Activated naive CD8-positive, alpha-beta T cell treated with anti-CD3 and anti-CD28 coated beads for 36 hours (primary cell): ENCODE results near the gene AXIN2. TPM values are rescaled to one million over a fixed set of nuclear protein-coding genes. Genes with fewer than 3 reads are reported as not detected.

Experiments used
- DNase-seq: peaks from one replicate; pipeline ENCODE4 v3.0.0; 2021
- H3K27ac Mint-ChIP-seq: one replicate; pipeline ENCODE4 v1.8.0; 2022; ENCODE audit warnings: mild to moderate bottlenecking, moderate library complexity, mixed read lengths
- H3K27me3 Mint-ChIP-seq: one replicate; pipeline ENCODE4 v1.8.0; 2022; ENCODE audit warnings: mild to moderate bottlenecking, mixed read lengths
- H3K36me3 Mint-ChIP-seq: one replicate; pipeline ENCODE4 v1.8.0; 2021; ENCODE audit warnings: mild to moderate bottlenecking, mixed read lengths
- H3K4me1 Mint-ChIP-seq: one replicate; pipeline ENCODE4 v1.8.0; 2021; ENCODE audit warnings: mixed read lengths
- H3K4me3 Mint-ChIP-seq: one replicate; pipeline ENCODE4 v1.8.0; 2022; ENCODE audit warnings: mild to moderate bottlenecking, moderate library complexity, mixed read lengths
- H3K9me3 Mint-ChIP-seq: one replicate; pipeline ENCODE4 v1.8.0; 2022; ENCODE audit warnings: mixed read lengths
- total RNA-seq, 2 experiments: library from RNA; stranded (reverse); gene quantifications; one replicate each; pipeline ENCODE4 v1.2.3, GENCODE V29; 2021

AXIN2 gene, protein sequence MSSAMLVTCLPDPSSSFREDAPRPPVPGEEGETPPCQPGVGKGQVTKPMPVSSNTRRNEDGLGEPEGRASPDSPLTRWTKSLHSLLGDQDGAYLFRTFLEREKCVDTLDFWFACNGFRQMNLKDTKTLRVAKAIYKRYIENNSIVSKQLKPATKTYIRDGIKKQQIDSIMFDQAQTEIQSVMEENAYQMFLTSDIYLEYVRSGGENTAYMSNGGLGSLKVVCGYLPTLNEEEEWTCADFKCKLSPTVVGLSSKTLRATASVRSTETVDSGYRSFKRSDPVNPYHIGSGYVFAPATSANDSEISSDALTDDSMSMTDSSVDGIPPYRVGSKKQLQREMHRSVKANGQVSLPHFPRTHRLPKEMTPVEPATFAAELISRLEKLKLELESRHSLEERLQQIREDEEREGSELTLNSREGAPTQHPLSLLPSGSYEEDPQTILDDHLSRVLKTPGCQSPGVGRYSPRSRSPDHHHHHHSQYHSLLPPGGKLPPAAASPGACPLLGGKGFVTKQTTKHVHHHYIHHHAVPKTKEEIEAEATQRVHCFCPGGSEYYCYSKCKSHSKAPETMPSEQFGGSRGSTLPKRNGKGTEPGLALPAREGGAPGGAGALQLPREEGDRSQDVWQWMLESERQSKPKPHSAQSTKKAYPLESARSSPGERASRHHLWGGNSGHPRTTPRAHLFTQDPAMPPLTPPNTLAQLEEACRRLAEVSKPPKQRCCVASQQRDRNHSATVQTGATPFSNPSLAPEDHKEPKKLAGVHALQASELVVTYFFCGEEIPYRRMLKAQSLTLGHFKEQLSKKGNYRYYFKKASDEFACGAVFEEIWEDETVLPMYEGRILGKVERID
- 1 to 10 TPM; 1.5 to 1.6 TPM for total RNA-seq

GRCh38 chr17:65561452-65562205 lies at the start of gene AXIN2:
Gene AXIN2, minus strand, starts transcription at chr17:65561648. Its CDS starts 3,028 bp downstream, at chr17:65558620.
- DNase-seq: peak; percentile 89
- Mint-ChIP-seq H3K27me3 (no peaks in the 10 kb centered on the region), H3K9me3 (no peaks in the 10 kb centered on the region), H3K36me3 (no peaks in the 10 kb centered on the region), H3K4me1 (peaks cover 26% of the 10 kb centered on the region), H3K4me3 (peak within 1 kb of the TSS; percentile 81), H3K27ac (peak within 1 kb of the TSS; percentile 68)

- Mint-ChIP-seq H3K4me1 (no peaks in the 10 kb centered on the region), H3K27ac (no peak overlapping the region), H3K4me3 (no peak overlapping the region), H3K9me3 (no peaks in the 10 kb centered on the region), H3K27me3 (no peaks in the 10 kb centered on the region), H3K36me3 (no peaks in the 10 kb centered on the region)
- no peak for DNase-seq
These were observed 48.3 kb upstream of the AXIN2 start for GRCh38 chr17:65609749-65610148.

DNA sequence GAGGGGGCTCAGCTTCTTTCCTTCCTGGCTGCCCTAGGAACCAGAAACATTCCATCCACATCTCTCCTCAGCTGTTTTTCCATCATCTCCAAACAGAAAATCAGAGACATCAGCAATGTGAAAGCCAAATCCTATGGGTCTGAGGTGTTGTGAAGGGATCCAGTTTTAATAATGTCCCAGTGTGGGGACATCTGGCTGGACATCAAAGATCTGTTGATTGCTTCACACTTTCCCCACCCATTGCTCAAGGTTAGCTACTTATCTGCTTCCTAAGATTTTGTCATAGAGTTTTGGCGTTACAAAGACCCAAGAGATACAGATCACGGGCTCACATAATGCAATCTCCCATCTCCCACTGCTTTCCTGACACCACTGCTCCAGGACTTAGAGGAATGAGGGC lies 47.8 kb upstream of the AXIN2 start:
- H3K27me3 Mint-ChIP-seq: no peaks in the 10 kb centered on the region

DNA sequence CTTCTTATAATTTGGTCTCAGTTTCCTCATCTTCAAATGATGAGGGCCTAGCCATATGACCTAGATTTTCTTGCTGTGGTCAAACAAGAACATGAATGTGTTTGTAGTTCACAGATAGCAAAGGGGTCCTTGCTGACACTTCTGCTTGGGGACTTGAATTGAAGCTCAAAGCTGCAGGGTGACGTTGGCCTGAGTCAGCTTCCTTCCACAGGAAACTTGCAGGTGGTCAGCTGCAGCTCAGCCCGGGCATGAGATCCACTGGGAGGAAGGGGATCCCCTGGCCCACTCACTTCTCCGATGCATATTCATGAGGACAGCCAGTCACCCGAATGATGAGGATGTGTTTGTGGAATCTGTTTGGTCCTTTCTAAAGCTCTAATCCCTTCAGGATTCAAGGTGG lies 42.6 kb upstream of the AXIN2 start:
- Mint-ChIP-seq H3K4me3 (no peak overlapping the region), H3K4me1 (no peaks in the 10 kb centered on the region), H3K27ac (no peak overlapping the region), H3K36me3 (no peaks in the 10 kb centered on the region), H3K9me3 (no peaks in the 10 kb centered on the region), H3K27me3 (no peaks in the 10 kb centered on the region)
- no peak for DNase-seq

More for the DNA sequence above, 47.8 kb upstream of the AXIN2 start:
- Mint-ChIP-seq H3K27ac (no peak overlapping the region), H3K9me3 (no peaks in the 10 kb centered on the region), H3K4me1 (no peaks in the 10 kb centered on the region), H3K4me3 (no peak overlapping the region), H3K36me3 (no peaks in the 10 kb centered on the region)
- no peak for DNase-seq

DNA sequence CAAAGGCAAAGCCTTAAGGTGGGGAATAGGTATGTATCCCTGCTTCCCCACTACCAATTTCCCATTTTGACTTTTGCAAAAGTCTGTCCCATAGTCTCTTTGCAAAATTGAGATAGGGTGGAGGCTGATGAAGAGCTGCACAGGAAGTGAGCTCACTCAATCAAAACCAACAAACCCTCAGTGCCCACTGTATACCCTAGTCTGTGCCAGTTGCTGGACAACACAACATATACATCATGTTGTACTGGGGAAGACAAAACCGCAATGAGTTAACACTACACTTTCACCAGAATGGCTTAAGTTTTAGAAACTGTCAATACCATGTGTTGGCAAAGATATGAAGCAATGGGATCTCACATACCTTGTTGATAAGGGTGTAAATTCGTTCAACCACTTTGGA lies 40.4 kb upstream of the AXIN2 start:
- H3K27me3 Mint-ChIP-seq: no peaks in the 10 kb centered on the region
- H3K27ac Mint-ChIP-seq: no peak overlapping the region
- no peaks in the 10 kb centered on the region for H3K9me3 Mint-ChIP-seq
- no peak for DNase-seq
- H3K36me3 Mint-ChIP-seq: no peaks in the 10 kb centered on the region
- no peaks in the 10 kb centered on the region for H3K4me1 Mint-ChIP-seq
- no peak overlapping the region for H3K4me3 Mint-ChIP-seq

DNA sequence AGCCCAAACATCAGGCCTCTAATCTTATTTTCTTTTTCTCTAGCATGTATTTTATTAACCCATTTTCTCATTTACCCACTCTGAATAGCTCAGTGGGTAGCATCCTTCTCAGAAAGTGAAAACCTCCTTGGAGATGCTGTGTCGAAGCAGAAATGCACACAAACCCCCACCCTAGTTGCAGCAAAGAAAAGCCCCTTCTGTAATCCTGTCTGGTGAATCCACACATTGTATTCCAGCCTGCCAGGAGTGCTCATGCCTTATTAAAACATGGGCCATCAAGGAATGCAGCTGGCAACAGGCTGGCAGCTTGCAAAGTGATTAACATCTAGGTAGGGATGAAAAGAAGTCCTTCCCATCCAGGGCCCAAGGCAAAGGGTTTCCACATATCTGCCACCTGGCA lies 39.7 kb upstream of the AXIN2 start:
- Mint-ChIP-seq H3K27me3 (no peaks in the 10 kb centered on the region), H3K4me3 (no peak overlapping the region), H3K27ac (no peak overlapping the region), H3K36me3 (no peaks in the 10 kb centered on the region), H3K9me3 (no peaks in the 10 kb centered on the region), H3K4me1 (no peaks in the 10 kb centered on the region)
- DNase-seq: no peak

GRCh38 chr17:65600518-65600917 lies 39.1 kb upstream of the AXIN2 start:
- Mint-ChIP-seq H3K9me3 (no peaks in the 10 kb centered on the region), H3K27ac (no peak overlapping the region)

GRCh38 chr17:65599650-65600049 lies 38.2 kb upstream of the AXIN2 start:
- Mint-ChIP-seq H3K36me3 (no peaks in the 10 kb centered on the region), H3K4me3 (no peak overlapping the region), H3K9me3 (no peaks in the 10 kb centered on the region), H3K27me3 (no peaks in the 10 kb centered on the region), H3K4me1 (peaks cover 7% of the 10 kb centered on the region), H3K27ac (no peak overlapping the region)
- no peak for DNase-seq

More at GRCh38 chr17:65600518-65600917, 39.1 kb upstream of the AXIN2 start:
- Mint-ChIP-seq H3K4me3 (no peak overlapping the region), H3K36me3 (no peaks in the 10 kb centered on the region), H3K4me1 (no peaks in the 10 kb centered on the region), H3K27me3 (no peaks in the 10 kb centered on the region)
- no peak for DNase-seq

- no peaks in the 10 kb centered on the region for H3K27me3 Mint-ChIP-seq
- no peak overlapping the region for H3K27ac Mint-ChIP-seq
- no peak for DNase-seq
- H3K4me3 Mint-ChIP-seq: no peak overlapping the region
- no peaks in the 10 kb centered on the region for H3K36me3 Mint-ChIP-seq
- no peaks in the 10 kb centered on the region for H3K9me3 Mint-ChIP-seq
- peaks cover 15% of the 10 kb centered on the region for H3K4me1 Mint-ChIP-seq
These were observed 37.3 kb upstream of the AXIN2 start for GRCh38 chr17:65598746-65599145.

DNA sequence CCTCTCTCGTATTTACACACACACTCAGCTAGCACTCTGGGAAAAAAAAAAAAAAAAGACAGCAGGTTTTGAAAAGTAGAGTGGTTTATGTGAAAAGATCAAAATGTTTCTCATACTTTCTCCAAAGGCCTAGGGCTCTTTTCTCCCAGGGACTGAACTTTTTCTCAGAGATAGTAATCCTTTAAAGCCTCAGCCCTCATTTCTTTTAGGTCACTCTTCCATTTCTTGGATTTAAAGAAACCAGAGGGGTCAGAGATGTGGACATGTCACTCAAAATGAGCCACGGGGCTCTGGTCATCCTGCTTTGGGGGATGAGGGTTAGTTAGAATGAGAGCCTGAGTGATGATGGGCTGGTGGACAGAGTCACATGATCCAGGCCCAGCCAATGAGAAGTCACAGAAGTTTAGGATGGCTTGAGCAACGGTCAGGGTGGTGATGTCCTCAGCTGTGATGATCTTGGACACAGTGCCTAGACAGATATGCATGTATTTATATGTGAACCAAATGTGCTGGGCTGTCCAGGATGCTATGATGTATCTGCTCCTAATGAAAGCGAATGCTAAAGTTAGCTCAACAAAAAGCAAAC lies 33.7 kb upstream of the AXIN2 start:
- DNase-seq: no peak
- Mint-ChIP-seq H3K27me3 (no peaks in the 10 kb centered on the region), H3K9me3 (no peaks in the 10 kb centered on the region), H3K4me1 (peaks cover 26% of the 10 kb centered on the region), H3K36me3 (no peaks in the 10 kb centered on the region), H3K27ac (no peak overlapping the region), H3K4me3 (no peak overlapping the region)

- peaks cover 26% of the 10 kb centered on the region for H3K4me1 Mint-ChIP-seq
- H3K4me3 Mint-ChIP-seq: peak overlapping the region; percentile 69
- DNase-seq: peak; percentile 8
- H3K36me3 Mint-ChIP-seq: no peaks in the 10 kb centered on the region
- peak overlapping the region; percentile 10 for H3K27ac Mint-ChIP-seq
- no peaks in the 10 kb centered on the region for H3K9me3 Mint-ChIP-seq
- no peaks in the 10 kb centered on the region for H3K27me3 Mint-ChIP-seq
These were observed 32.7 kb upstream of the AXIN2 start for GRCh38 chr17:65593855-65594845.

DNA sequence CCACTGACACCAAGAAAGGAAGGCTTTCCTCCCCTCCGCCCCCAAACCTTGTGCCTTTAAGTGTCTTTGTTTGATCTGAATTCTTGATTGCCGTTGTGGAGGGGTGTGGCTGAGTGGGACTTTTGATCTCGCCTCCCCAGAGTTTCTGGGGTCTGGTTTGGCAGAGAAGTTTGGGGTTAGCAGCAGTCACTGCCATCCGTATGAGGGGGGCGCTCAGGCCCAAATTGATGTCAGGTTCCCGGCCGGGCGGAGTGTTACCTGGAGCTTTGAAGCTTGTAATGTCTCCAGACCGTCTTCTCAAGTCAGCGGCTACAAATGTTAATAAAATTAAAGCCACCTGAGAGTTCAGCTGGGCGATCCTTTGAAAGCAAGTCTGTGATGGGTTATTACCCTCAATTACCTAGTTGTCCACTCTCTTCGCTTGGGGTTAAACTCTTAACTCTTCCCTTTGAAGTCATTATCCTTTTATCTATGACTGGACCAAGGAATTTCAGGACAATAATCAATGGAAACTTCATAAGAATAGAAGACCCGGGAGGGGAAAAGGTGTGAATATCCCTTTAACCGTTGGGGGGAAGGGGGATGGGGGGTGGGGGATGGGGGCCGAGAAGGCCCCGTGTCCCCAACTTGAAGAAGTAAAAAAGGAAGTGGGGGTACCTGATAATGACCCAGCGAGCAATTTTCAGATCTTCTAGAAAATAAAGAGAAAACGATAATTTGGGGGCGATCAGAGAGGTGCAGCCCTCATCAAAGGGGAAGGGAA lies 31.8 kb upstream of the AXIN2 start:
- Mint-ChIP-seq H3K4me1 (peaks cover 28% of the 10 kb centered on the region), H3K9me3 (no peaks in the 10 kb centered on the region), H3K36me3 (no peaks in the 10 kb centered on the region), H3K27me3 (no peaks in the 10 kb centered on the region), H3K4me3 (peak overlapping the region; percentile 69), H3K27ac (no peak overlapping the region)
- peak; percentile 5 for DNase-seq
